Measurements from ENCODE around the gene RNF215. TPM values are rescaled to one million over a fixed set of nuclear protein-coding genes. Genes with fewer than 3 reads are reported as not detected.

Gene RNF215
- total RNA-seq, 4 donors from 2014 or later: 2.1 to 13.8 (median 9.0) TPM

DNA sequence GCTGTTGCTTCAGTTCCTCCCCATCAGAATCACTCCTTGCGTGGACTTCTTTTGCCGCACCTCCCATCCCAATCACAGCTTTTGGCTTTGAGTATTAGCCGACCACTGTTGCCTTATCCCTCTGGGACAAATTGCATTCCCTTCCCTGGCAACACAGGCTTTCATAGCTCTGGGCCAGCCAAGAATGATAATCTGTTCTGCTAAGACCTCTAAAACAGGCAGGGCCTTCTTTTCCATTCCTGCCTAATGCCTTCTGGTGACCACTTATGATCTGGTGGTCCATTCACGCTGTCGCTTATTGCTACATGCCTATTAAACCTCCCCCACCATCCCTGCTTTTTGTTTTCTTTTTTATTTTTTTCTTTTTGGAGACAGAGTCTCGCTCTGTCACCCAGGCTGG lies 19.2 kb upstream of the RNF215 start:
- TF ChIP-seq, protein P1, sequence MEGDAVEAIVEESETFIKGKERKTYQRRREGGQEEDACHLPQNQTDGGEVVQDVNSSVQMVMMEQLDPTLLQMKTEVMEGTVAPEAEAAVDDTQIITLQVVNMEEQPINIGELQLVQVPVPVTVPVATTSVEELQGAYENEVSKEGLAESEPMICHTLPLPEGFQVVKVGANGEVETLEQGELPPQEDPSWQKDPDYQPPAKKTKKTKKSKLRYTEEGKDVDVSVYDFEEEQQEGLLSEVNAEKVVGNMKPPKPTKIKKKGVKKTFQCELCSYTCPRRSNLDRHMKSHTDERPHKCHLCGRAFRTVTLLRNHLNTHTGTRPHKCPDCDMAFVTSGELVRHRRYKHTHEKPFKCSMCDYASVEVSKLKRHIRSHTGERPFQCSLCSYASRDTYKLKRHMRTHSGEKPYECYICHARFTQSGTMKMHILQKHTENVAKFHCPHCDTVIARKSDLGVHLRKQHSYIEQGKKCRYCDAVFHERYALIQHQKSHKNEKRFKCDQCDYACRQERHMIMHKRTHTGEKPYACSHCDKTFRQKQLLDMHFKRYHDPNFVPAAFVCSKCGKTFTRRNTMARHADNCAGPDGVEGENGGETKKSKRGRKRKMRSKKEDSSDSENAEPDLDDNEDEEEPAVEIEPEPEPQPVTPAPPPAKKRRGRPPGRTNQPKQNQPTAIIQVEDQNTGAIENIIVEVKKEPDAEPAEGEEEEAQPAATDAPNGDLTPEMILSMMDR (IDR thresholded peaks at IDR 0.05; ENCODE audit: low read depth): no peak

DNA sequence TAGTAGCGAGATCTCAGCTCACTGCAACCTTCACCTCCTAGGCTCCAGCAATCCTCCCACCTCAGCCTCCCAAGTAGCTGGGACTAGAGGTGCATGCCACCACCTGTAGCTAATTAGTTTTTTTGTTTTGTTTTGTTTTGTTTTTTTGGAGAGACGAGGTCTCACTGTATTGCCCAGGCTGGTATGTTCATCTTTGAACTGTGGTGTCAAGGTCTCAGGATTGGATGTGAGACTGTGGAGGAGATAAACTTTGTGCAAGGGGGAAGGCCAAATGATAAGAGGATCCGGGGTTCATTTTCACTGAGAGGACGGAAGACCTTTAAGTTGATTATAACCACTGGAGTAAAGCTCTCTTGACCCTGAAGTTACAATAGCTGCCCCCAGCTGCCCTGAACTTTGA lies 18.5 kb upstream of the RNF215 start:
- TF ChIP-seq, protein P1 (IDR thresholded peaks at IDR 0.05; ENCODE audit: low read depth): no peak

DNA sequence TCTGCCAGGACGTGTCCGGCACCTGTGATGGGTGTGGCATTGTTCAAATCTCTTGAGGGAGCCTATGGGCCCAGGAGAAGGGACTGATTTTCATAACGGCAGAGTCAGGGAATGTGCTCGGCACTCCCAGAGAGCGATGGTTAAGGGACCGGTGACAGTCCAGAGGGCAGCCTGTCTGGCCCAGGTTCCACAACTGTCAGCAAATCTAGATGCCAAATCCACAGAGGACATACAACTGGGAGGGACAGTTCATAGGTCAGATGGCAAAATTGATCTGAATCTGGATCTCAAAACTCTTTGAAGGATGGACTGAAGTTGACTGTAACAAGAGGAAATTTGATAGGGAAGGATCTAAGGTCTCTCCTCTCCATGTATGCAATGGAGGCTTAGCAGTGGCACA lies 17.1 kb upstream of the RNF215 start:
- TF ChIP-seq, protein P1 (IDR thresholded peaks at IDR 0.05; ENCODE audit: low read depth): no peak

DNA sequence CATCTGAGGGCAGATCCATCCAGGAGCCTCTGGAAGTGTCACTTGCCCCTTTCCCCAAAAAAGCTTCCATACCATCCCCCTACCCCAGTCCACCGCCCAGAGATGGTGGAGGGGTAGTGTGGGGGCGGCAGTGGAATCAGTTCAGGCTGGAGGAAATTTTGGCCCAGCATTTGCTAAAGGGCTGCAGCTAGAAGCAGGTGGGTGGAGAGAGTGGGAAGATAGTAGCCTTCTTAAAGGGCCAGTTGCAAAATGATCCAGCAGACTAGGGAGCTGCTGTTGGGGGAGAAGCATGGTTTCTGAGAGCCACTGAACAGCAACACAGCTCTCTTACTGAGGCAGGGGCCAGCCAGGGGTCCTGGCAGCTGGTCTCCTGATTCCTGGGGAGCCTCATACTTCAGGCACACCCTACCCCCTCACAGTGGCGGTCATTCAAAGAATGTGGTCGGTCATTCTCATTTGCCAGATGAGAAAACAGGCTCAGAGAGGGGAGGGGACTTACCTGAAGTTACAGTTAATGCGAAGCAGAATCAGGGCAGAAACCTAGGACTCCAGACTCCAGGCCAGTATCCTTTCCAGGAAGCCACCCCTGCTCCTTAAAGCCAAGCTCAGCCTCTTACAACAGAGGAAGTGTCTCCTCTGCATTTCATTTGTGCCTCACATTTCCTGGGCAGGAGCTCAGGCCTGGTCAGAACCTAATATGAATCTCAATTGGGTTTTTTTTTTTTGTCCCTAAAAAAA lies 15.0 kb upstream of the RNF215 start:
- TF ChIP-seq, protein P1 (IDR thresholded peaks at IDR 0.05; ENCODE audit: low read depth): no peak

DNA sequence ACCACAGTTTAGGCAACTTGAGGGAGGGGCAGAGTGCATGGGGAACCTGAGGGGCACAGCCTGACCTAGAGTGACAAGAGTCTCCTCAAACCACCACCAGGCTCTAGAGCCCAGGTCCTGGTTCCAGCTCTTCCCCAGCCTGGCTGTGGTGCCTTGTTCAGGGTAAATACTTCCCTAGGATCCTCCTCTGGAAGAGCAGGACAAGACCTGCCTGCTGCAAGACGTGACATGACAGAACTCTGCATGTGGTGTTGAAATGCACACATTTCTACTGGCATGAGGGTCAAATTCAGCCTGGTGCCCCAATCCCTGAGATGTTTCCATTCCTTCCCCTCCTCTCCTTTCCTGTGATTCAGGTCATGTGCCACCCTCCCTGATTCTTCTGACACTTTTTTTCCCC lies 12.9 kb upstream of the RNF215 start:
- TF ChIP-seq, protein P1 (IDR thresholded peaks at IDR 0.05; ENCODE audit: low read depth): no peak

DNA sequence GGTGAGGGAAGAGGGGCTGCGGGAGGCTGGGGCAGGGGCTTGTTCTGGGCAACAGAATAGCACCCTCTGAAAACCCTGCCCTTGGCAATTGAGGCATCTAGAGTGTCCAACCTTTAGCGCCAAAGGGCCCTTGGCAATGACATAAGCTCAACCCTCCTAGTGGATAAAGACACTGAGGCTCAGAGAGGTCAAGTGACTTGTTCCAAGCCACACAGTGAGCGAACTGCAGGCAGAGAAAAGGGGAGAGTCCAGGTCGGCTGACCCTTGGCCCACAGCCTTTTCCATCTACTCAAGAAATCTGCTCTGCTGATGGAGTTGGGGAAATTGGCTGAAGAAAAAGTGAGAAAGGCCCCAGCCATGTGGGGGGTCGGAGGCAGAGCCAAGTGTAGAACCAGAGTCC lies 12.5 kb upstream of the RNF215 start:
- TF ChIP-seq, protein P1 (IDR thresholded peaks at IDR 0.05; ENCODE audit: low read depth): no peak

DNA sequence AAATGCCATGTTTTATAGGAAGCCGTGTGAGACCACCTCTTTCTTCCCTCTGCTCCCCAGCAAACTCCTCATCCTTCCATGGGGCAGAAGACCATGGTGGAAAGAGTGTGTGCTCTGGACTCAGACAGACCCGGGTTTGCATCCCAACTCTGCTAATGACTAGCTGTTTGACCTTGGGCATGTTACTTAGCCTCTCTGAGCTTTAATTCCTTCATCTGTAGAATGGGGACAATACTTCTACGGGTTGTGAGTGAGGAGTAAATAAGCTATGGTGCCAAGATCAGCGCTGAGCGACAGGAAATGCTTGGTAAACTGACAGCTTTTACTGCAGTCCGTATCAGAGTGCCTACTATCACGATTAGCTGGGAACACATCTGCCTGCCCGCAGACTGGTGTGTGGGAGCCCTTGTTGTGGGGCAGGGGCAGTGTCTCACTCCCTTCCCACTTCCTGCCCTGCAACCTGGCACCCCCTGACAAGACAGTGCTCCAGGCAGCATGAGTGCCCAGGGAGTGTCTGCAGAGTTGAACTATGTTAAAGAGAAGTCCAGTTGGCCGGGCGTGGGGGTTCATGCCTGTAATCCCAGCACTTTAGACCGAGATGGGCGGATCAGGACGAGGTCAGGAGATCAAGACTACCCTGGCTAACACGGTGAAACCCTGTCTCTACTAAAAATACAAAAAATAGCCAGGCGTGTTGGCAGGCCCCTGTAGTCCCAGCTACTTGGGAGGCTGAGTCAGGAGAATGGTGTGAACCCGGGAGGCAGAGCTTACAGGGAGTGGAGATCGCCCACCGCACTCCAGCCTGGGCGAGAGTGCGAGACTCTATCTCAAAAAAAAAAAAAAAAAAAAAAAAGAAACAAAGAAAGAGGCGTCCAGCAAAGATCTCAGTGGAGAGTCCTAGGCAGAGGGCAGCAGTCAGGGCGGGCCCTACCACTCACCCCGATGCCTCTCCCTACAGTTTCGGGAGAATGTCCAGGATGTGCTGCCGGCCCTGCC lies 11.8 kb upstream of the RNF215 start:
- TF ChIP-seq, protein P1 (IDR thresholded peaks at IDR 0.05; ENCODE audit: low read depth): no peak
